Thyroid gland (tissue), 4 donors: ENCODE measurements around the gene COL4A1.

Source experiments
- CTCF ChIP-seq, 6 experiments: fragments of 200-600 bp in 3 of 6; fragments of 450-650 bp in 3 of 6; sonication (generic) in 3 of 6; IDR thresholded peaks; one replicate each; pipeline ENCODE4 v1.5.1; 2016 to 2019; ENCODE audit warnings: antibody characterized with exemption in 6 of 6, mild to moderate bottlenecking in 2 of 6, inconsistent platforms in 1 of 6, moderate library complexity in 1 of 6
- POLR2A ChIP-seq, 2 donors: fragments of 450-650 bp; IDR thresholded peaks; one replicate each; pipeline ENCODE4 v1.6.1; 2017; ENCODE audit warnings: antibody characterized with exemption in 2 of 2, mild to moderate bottlenecking in 2 of 2, moderate library complexity in 1 of 2

GRCh38 chr13:110316196-110316595 lies 9.2 kb upstream of the COL4A1 start:
- TF ChIP-seq CTCF (IDR thresholded peaks at IDR 0.05) (no peak), POLR2A (IDR thresholded peaks at IDR 0.05) (no peak)
